NCI-H460 (cell line): Measurements from ENCODE around the gene LRRC2. TPM values are rescaled to one million over a fixed set of nuclear protein-coding genes. Genes with fewer than 3 reads are reported as not detected.

Experiments
- total RNA-seq: library from RNA; depleted of rRNA; stranded (reverse); fragments of >200 nt; shearing (Covaris generic); gene quantifications from 2 replicates; pipeline ENCODE4 v1.2.3, GENCODE V29; 2014; rRNA removed

LRRC2 gene
- total RNA-seq, 1 experiment from 2014 or later = not detected

Other genes starting within 250 kb of the LRRC2 start
- not detected in 2 replicates for gene CCR2, start 212.2 kb downstream of the LRRC2 start, total RNA-seq
- 0.12 TPM in 1 of 2 replicates, not detected in the other for gene CCR5, start 195.4 kb downstream of the LRRC2 start, total RNA-seq
- not detected in 2 replicates for gene CCRL2, start 159.0 kb downstream of the LRRC2 start, total RNA-seq
- gene LTF, start 101.4 kb downstream of the LRRC2 start, total RNA-seq = not detected in 2 replicates
- gene RTP3, start 68.3 kb downstream of the LRRC2 start, total RNA-seq = not detected in 2 replicates
- not detected in 2 replicates for gene FAM240A, start 46.2 kb upstream of the LRRC2 start, total RNA-seq
- gene ALS2CL, start 127.4 kb upstream of the LRRC2 start, total RNA-seq = 1.4 and 2.9 TPM in 2 replicates
- gene TMIE, start 135.1 kb upstream of the LRRC2 start, total RNA-seq = 0.58 and 0.77 TPM in 2 replicates
- not detected in 2 replicates for gene PRSS50, start 151.6 kb upstream of the LRRC2 start, total RNA-seq